Gastrocnemius medialis (tissue), 4 donors: ENCODE data around the gene PRKN. TPM values are rescaled to one million over a fixed set of nuclear protein-coding genes. Genes with fewer than 3 reads are reported as not detected.

ENCODE experiments used
- ATAC-seq, 2 donors: fragments of 150-250 bp; one replicate each; pipeline ENCODE4 v1.9.1; 2016
- DNase-seq, 2 donors: peaks; one replicate each; pipeline ENCODE4 v3.0.0-alpha.2; 2019
- H3K27ac ChIP-seq, 4 donors: fragments of 200-600 bp; sonication (generic); 1 replicate in 1 of 4; 2 replicates in 3 of 4; pipeline ENCODE4 v1.5.1; 2016 to 2018; ENCODE audit warnings: mild to moderate bottlenecking in 2 of 4, moderate library complexity in 1 of 4
- H3K27me3 ChIP-seq, 3 donors: fragments of 200-600 bp; sonication (generic) in 2 of 3; 1 replicate in 1 of 3; 2 replicates in 2 of 3; pipeline versions ENCODE4 v1.5.1 to v1.6.0; 2016 to 2019; ENCODE audit warnings: mild to moderate bottlenecking in 1 of 3, moderate library complexity in 1 of 3
- H3K36me3 ChIP-seq, 2 donors: fragments of 200-600 bp; sonication (generic) in 1 of 2; one replicate each; pipeline ENCODE4 v1.5.1; 2017 to 2018
- H3K4me1 ChIP-seq, 2 donors: fragments of 200-600 bp; sonication (generic) in 1 of 2; one replicate each; pipeline ENCODE4 v1.5.1; 2016 to 2017; ENCODE audit warnings: mild to moderate bottlenecking in 2 of 2
- H3K4me3 ChIP-seq, 4 donors: fragments of 200-600 bp; sonication (generic) in 3 of 4; 1 replicate in 1 of 4; 2 replicates in 3 of 4; pipeline ENCODE4 v1.5.1; 2016 to 2019; ENCODE audit warnings: mild to moderate bottlenecking in 2 of 4
- H3K9me3 ChIP-seq, 3 donors: fragments of 200-600 bp; sonication (generic) in 2 of 3; 1 replicate in 1 of 3; 2 replicates in 2 of 3; pipeline ENCODE4 v1.5.1; 2016 to 2019
- CTCF ChIP-seq, 5 experiments: fragments of 450-650 bp in 3 of 5; fragments of 200-600 bp in 2 of 5; sonication (generic) in 2 of 5; IDR thresholded peaks in 4 of 5; conservative IDR thresholded peaks in 1 of 5; 1 replicate in 4 of 5; 2 replicates in 1 of 5; pipeline ENCODE4 v1.5.1; 2016 to 2019; ENCODE audit warnings: antibody characterized with exemption in 5 of 5, mild to moderate bottlenecking in 3 of 5, moderate library complexity in 3 of 5
- POLR2A ChIP-seq, 2 donors: fragments of 450-650 bp; IDR thresholded peaks; one replicate each; pipeline ENCODE4 v1.6.1; 2017; ENCODE audit warnings: antibody characterized with exemption in 2 of 2, mild to moderate bottlenecking in 2 of 2, moderate library complexity in 2 of 2
- in situ Hi-C, 4 donors: fragments of 200-750 bp; cut with MboI; loops; one replicate each; pipeline versions ENCODE4 v1.15.0 to v1.8.0; 2017; ENCODE audit warnings: low sequenced_read_pairs in 4 of 4
- intact Hi-C: fragments of 100-400 bp; cut with DNase I; formaldehyde crosslinking; loops from one replicate; pipeline ENCODE4 v1.15.1; 2023; ENCODE audit warnings: low total_unique reads
- total RNA-seq, 4 donors: library from RNA; depleted of rRNA; stranded (reverse); fragments of >200 nt; gene quantifications; one replicate each; pipeline versions ENCODE4 v1.1.0 to v1.2.3, GENCODE V29; 2016

PRKN gene
- total RNA-seq, 4 donors from 2014 or later = 8.4 to 21.6 (median 13.7) TPM

- H3K27me3 ChIP-seq = no peaks in the 10 kb centered on the region
- no peaks in the 10 kb centered on the region for H3K9me3 ChIP-seq
- H3K4me1 ChIP-seq = peaks cover 17 to 19% of the 10 kb centered on the region in 2 donors
- DNase-seq = no peak
- intact Hi-C loops = no loop called here
- TF ChIP-seq POLR2A (IDR thresholded peaks at IDR 0.05) = no peak
- TF ChIP-seq CTCF (IDR thresholded peaks at IDR 0.05 in 4 of 5, conservative IDR thresholded peaks at IDR 0.05 in 1 of 5) = no peak
- H3K4me3 ChIP-seq = no peak overlapping the region
- H3K36me3 ChIP-seq = no peaks in the 10 kb centered on the region
- ATAC-seq = peak in 1 of 2 donors; percentile 27
- H3K27ac ChIP-seq = no peak overlapping the region
- in situ Hi-C loops = no loop called here
Observed at GRCh38 chr6:162200041-162200440, 527.5 kb downstream of the PRKN start.

- DNase-seq = no peak
- H3K4me1 ChIP-seq = peaks cover 17 to 19% of the 10 kb centered on the region in 2 donors
- in situ Hi-C loops (no loop called here), intact Hi-C loops (no loop called here)
- no peaks in the 10 kb centered on the region for H3K36me3 ChIP-seq
- H3K27me3 ChIP-seq = no peaks in the 10 kb centered on the region
- ATAC-seq = no peak
- no peak overlapping the region for H3K27ac ChIP-seq
- H3K9me3 ChIP-seq = no peaks in the 10 kb centered on the region
- TF ChIP-seq CTCF (IDR thresholded peaks at IDR 0.05 in 4 of 5, conservative IDR thresholded peaks at IDR 0.05 in 1 of 5) (no peak), POLR2A (IDR thresholded peaks at IDR 0.05) (no peak)
- no peak overlapping the region for H3K4me3 ChIP-seq
Observed at GRCh38 chr6:162198925-162199324, 528.6 kb downstream of the PRKN start.

GRCh38 chr6:162198076-162198475 lies 529.5 kb downstream of the PRKN start:
- H3K9me3 ChIP-seq = no peaks in the 10 kb centered on the region
- H3K27ac ChIP-seq = no peak overlapping the region
- DNase-seq (no peak), ATAC-seq (no peak)
- H3K4me1 ChIP-seq = peaks cover 10 to 13% of the 10 kb centered on the region in 2 donors
- intact Hi-C loops = no loop called here
- no peak for TF ChIP-seq CTCF (IDR thresholded peaks at IDR 0.05 in 4 of 5, conservative IDR thresholded peaks at IDR 0.05 in 1 of 5)
- TF ChIP-seq POLR2A (IDR thresholded peaks at IDR 0.05) = no peak
- in situ Hi-C loops = no loop called here
- H3K27me3 ChIP-seq = no peaks in the 10 kb centered on the region
- no peaks in the 10 kb centered on the region for H3K36me3 ChIP-seq
- H3K4me3 ChIP-seq = no peak overlapping the region

GRCh38 chr6:162195441-162195840 lies 532.1 kb downstream of the PRKN start:
- H3K27ac ChIP-seq = no peak overlapping the region
- intact Hi-C loops = no loop called here
- in situ Hi-C loops = no loop called here
- H3K4me3 ChIP-seq = no peak overlapping the region
- no peaks in the 10 kb centered on the region for H3K9me3 ChIP-seq
- no peak for DNase-seq
- H3K27me3 ChIP-seq = no peaks in the 10 kb centered on the region
- H3K36me3 ChIP-seq = no peaks in the 10 kb centered on the region
- H3K4me1 ChIP-seq = no peaks in the 10 kb centered on the region
- ATAC-seq = no peak
- no peak for TF ChIP-seq POLR2A (IDR thresholded peaks at IDR 0.05)
- no peak for TF ChIP-seq CTCF (IDR thresholded peaks at IDR 0.05 in 4 of 5, conservative IDR thresholded peaks at IDR 0.05 in 1 of 5)

- no peak for TF ChIP-seq POLR2A (IDR thresholded peaks at IDR 0.05)
- no peak for TF ChIP-seq CTCF (IDR thresholded peaks at IDR 0.05 in 4 of 5, conservative IDR thresholded peaks at IDR 0.05 in 1 of 5)
- DNase-seq (no peak), ATAC-seq (no peak)
Observed at GRCh38 chr6:162190981-162191380, 536.6 kb downstream of the PRKN start.

More at GRCh38 chr6:162190981-162191380, 536.6 kb downstream of the PRKN start:
- Histone ChIP-seq H3K27ac (no peak overlapping the region), H3K4me1 (peaks cover 14 to 19% of the 10 kb centered on the region in 2 donors), H3K9me3 (no peaks in the 10 kb centered on the region), H3K36me3 (no peaks in the 10 kb centered on the region), H3K4me3 (no peak overlapping the region), H3K27me3 (no peaks in the 10 kb centered on the region)
- in situ Hi-C loops (no loop called here), intact Hi-C loops (no loop called here)
